ENCODE data around the gene SPATA31C1.
"Not testable (repeated sequence)": the region's sequence is repeated elsewhere in the genome, so short reads cannot be mapped to it uniquely, and the experiment has no call there.

GRCh38 chr9:87919013-87919412 is 1.3 kb downstream of the SPATA31C1 start:
- TF ChIP-seq POLR2A (IDR thresholded peaks at IDR 0.05; ENCODE audit: low read depth, low read length); SPI1 (IDR thresholded peaks at IDR 0.05; ENCODE audit: low read depth, low read length); POLR2AphosphoS5 (IDR thresholded peaks at IDR 0.05; ENCODE audit: low read depth, low read length); TAF1 (IDR thresholded peaks at IDR 0.05; ENCODE audit: low read depth, low read length); POU2F2 (IDR thresholded peaks at IDR 0.05; ENCODE audit: low read depth, low read length); PAX5 (IDR thresholded peaks at IDR 0.05; ENCODE audit: insufficient read depth, low read length, severe bottlenecking): not testable (repeated sequence)
